DMS79 (cell line): ENCODE results near the gene VTA1.
"Not testable (repeated sequence)": the region's sequence is repeated elsewhere in the genome, so short reads cannot be mapped to it uniquely, and the experiment has no call there.

Experiments used
- DNase-seq: peaks from one replicate; lab custom pipeline; 2025; lab: John Stamatoyannopoulos, UW

The VTA1 gene

DNA sequence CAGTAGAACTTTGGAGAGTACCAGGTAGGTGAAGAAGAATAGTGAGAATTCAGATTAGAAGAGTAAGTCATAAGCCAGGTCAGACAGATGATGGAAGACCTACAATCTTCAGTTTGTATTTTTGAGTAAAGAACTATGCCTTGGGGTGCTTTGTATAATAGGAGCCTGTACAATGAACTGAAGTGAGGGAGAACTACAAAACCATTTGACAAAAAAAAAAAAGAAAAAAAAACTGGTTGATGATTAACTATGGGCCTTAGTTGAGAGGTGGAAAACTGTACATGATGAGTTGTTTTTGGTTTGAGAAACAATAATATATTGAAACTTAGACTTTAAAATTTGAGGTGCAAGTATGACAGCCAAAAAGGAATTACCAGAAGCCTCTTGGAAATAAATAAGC, 25.7 kb downstream of the VTA1 start:
- no peak for DNase-seq

DNA sequence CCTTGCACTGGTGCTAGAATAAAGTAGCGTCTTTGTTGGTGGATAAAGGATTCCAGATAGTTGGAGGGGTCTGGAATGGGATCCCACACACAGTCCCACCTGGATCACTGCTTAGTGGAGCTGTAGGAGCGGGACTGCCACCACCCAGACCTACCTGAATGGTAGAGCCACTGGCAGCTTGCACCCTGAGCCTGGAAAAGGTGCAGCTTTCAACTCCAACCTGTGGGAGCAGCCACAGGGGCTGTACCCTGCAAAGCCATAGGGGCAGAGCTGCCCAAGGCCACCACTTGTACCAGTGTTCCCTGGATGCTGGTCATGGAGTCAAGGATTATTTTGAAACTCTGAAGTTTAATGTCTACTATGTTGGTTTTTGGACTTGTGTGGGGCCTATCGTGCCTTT, 26.9 kb downstream of the VTA1 start:
- no peak for DNase-seq

DNA sequence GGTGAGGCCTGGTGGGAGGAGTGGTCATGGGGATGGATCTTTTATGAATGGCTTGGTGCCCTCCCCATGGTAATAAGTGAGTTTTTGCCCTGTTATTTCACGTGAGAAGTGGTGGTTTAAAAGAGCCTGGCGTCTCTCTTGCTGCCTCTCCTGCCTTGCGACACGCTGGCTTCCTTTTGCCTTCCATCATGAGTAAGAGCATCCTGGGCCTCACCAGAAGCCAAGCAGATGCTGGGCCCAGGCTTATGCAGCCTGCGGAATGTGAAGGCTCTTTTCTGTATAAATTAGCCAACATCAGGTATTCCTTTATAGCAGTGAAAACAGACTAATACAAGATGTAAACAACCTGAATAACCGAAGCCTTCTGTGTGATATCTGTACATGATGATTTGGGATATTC, 27.6 kb downstream of the VTA1 start:
- no peak for DNase-seq

DNA sequence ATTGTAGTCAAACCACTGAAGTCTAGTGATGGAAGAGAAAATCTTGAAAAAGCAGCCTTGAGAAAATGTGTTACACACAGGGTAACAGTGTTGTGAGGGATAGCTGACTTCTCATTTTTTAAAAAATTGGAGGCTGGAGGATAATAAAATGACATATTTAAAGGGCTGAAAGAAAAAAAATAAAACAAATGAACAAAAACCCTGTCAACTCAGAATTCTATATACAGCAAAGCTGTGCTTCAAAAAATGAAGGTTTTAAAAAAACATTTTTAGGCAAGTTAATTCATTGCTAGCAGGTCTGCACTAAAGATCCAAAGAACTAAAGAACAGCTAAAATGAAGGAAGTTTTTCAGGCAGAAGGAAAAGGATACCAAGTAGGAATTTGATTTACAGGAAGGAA, 31.1 kb downstream of the VTA1 start:
- no peak for DNase-seq

DNA sequence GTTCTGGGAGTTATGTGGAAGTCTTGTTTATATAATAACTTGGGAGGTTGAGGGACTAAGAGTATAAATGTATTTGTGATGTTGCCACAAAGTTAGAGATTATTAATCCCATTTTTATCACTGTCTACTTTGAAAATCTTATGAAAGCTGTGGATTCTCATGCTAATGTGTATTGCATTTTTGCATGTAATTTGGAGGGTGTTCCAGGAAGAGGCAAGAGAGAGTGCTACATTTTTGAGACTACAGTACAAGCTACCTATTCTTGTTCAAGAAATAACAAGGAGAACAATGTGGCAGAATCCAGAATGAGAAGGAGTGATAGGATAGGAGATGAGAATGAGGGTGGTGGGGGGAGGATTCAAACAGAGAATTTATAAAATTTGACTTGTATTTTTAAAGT, 34.9 kb downstream of the VTA1 start:
- no peak for DNase-seq

DNA sequence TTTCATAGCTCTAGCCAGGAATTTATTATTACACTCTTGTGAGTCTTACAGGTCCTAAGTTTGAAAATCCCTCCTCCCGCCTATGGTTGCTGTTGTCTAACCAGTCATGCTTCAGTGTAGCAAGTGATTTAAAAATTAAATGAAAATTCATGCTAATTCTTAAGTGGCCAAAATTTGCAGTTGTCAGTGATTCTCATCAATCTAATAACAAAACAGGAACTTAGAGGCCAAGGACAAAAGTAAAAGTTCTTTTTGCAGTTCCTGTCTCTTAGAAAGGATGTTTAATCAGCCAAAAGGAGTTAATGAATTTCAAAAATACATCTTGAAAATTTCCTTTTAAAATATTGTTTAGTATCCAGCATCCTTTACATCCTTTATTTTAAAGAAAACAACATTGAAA, 36.3 kb downstream of the VTA1 start:
- DNase-seq = no peak

DNA sequence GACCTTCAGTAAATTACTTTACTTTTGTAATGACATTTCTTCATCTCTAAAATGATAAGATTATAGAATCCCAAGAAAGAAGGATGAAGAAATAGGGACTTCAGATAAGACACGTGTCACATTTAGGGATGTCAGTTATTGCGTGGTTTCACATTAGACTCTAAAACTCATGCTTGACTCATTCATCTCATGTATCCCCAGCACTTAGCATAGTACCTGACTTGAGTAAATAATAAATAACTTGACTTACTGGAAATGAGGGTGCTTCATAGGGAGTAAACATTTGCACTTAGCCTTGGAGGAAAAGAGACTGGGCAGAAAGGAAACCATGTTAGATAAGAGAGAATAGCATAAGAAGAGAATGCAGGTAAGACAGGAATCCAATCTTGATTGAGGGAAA, 37.2 kb downstream of the VTA1 start:
- no peak for DNase-seq

DNA sequence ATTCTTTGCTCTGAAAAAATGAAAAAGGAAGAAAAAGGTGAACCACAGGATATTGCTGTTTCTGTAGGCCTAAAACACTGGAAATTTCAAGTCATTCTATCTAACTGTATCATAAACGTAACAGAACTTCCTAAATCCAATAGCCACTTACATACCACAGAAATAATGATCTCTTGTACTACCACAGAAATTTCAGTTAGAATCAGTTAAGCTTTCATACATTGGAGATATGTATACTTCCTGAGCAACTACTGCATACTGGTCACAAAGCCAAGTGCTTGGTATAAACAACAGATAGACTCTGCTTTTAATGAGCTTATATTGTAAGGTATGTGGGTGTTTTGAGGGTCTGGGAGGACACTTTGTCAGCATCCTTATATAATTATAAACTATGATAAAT, 38.6 kb downstream of the VTA1 start:
- no peak for DNase-seq

DNA sequence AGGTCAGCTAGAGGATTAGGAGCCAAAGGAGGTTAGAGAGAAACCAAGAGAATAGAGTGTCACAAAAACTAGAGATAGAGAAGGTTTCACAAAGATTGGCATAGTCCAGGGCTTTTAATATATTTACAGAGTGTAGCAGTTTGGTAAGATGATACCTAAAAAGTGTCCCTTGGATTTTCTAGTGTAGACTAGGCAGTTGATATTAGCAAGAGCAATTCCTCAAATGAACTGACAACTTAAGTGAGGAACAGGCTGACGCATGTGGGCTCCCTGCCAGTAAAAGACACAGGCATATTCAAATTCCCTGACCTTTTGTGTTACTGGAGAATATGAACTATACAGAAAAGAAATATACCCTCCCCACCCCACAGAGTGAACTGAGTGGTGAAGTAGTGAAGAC, 40.1 kb downstream of the VTA1 start:
- DNase-seq = no peak

DNA sequence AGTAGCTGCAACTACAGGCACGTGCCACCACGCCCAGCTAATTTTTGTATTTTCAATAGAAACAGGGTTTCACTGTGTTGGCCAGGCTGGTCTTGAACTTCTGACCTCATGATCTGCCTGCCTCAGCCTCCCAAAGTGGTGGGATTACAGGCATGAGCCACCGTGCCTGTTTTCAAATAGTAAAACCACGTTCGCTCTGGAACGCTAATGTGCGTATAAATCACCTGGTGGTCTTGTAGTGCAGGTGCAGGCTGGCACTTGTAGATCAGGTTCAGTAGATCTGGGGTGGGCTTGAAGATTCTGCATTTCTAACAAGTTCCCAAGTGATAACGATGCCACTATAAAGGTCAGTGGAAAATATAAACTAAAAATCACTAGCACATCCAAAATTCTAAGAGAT, 41.3 kb downstream of the VTA1 start:
- not testable (repeated sequence) for DNase-seq

DNA sequence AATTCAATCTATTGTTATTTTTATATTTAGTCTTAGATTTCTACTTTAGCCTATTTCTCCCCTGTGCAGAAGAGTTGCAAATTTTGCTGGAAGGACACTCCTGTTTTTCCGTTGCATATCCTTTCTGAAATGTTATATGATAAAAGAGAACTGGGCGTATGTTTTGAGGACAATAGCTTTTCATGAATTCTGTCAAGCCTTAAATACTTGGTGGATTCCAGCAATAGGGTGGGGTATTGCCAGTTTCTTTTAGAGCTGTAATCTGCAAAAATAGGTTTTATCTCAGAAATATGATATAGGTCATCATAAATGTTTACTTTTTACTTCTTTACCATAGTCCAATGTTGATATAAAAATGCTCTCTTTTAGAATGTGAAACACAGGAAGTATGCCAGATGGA, 42.0 kb downstream of the VTA1 start:
- DNase-seq = no peak

DNA sequence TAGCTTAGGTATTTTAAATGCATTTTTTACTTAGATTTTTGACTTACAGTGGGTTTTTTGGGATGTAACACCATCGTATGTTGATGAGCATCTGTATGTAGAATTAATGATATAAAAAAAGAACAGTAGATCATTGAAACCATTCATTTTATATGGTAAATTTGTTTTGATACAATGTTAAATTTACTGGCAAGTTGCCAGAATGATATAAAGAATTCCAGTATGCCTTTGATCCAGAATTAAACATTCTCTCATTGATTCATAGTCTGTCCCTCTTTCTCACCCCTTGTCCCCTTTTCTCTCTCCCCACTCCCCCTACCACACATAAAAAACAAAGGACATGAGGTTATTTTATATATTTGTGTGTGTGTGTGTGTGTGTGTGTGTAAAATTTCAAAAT, 45.3 kb downstream of the VTA1 start:
- DNase-seq = no peak

DNA sequence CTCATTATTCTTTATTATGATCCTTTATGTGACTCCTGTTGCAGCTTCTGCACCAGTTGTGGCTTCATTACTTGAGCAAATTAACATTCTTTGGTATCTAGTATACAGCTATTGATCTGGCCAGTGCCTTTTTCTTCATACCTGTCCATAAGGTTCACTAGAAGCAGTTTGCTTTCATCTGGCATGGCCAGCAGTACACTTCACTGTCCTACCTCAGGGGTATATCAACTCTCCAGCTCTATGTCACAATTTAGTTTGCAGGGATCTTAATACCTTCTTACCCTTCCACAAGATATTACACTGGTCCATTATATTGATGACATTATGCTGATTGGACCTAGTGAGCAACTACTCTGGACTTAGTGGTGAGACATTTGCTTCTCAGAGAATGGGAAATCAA, 46.6 kb downstream of the VTA1 start:
- DNase-seq = no peak

DNA sequence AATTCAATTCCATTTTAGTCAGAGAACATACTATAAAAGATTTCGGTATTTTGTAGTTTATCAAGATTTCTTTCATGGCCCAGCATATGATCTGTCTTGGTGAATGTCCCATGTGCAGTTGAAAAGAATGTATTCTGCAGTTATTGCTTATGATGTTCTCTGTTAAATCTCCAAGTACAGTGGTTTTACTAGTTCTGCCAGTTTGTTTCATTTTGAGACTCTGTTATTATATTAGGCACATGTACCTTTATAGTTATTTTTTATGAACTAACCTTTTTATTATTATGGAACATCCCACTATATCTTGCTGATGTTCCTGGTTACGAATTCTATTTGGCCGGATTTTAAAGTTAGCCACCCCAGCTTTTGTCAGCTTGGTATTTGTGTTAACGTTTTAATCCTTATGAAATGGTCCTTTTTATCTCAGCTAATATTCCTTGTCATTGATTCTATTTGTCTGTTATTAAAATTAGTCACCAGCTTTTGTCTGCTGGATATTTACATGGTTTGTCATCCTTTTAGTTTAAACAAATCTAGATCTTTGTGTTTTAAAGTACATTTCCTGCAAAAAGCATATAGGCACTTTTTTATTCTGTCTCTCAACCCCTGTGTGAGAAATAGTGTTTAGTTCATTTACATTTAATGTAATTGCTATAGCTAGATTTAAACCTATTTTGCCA, 48.9 kb downstream of the VTA1 start:
- DNase-seq = no peak

DNA sequence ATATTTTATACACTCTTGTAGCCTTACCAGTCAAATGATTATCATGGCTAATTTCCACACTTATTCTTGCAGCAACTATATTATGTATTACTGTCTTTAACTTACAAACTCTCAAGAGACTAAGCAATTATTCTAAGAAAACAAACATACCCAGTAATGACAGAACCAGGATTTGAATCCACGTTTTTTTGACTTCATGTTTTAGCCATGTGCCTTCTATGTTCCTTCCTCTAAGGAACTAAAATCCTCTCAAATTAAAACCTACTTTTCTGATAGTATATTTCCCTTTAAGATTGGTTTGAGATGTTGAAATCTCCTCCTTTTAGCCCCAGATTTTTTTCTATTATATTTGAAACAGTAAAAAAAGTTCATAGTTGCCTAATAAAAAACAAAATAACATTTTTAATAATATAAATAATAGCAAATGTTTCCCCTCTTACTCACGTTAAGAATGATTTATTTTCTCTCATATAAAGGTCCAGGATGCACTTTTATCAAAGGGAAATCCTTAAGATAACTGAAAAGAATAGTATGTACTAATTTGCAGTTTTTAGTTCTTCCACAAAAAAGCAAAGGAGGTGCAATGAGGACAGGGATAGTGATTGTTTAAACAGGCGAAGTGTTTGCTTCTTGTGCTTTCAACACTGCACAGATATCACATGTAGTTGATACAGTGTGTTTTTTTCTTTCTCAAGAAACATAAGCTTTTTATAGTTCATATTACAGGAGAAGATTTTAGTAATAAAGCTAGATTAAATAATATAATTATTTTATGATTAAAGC, 54.0 kb downstream of the VTA1 start:
- no peak for DNase-seq

DNA sequence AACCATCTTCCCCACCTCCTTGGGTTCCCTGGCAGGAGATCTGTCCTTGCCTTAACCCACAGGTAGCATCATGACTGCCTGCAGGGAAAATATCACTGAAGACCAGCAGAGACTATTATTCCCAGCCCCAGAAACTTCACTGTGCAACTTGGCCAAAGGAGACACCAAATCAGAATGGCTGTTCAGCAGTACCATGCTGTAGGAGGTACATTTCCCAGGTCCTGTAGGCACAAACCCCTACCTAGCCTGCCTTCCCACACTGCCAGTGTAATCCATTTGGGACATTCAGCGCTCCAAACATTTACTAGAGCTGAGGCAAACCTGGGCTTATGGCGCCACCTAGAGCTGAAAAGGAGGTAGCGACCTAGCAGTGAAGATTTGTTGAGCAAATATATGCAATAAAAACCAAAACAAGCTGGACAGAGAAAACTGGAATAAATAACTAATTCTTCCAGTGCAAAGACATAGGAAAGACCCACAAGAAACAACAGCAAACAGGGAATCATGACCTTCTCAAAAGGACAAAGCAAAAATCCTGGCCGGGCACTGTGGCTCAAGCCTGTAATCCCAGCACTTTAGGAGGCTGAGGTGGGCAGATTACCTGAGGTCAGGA, 60.3 kb downstream of the VTA1 start:
- DNase-seq = no peak

DNA sequence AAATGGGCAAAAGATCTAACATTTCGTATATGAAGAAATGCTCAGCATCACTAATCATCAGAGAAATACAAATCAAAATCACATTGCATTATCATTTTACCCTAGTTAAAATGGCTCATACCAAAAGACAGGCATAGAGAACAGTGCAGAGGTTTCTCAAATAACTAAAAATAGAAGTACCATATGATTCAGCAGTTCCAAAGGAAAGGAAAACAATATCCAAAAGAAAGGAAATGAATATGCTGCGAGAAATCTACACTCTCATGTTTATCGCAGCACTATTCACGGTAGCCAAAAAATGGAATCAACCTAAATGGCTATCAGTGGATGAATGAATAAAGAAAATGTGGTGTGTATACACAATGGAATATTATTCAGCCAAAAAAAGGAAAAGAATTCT, 63.5 kb downstream of the VTA1 start:
- DNase-seq = no peak

DNA sequence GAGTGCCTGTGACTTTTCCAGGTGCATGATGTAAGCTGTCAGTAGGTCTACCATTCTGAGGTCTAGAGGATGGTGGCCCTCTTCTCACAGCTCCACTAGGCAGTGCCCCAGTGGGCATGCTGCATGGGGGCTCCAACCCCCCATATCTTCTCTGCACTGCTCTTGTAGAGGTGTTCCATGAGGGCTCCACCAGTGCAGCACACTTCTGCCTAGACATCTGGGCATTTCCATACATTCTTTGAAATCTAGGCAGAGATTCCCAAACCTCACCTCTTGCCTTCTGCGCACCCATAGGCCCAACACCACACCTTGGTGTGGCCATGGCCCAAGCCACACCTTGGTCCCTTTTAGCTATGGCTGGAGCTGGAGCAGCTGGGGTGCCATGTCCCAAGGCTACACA, 66.3 kb downstream of the VTA1 start:
- DNase-seq = no peak

DNA sequence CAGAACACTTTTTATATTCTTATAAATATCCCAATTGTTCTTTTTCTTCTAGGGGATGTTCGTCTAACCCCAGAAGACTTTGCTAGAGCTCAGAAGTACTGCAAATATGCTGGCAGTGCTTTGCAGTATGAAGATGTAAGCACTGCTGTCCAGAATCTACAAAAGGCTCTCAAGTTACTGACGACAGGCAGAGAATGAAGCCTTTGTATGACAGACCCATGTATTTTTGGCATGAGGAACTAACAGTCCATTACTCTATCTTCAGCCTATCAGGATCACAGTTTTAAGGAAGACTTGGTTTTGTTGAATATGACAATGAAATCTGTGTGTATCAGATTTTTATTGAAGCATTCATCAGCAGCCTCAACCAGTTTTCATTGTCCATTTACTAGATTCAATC, 71.4 kb downstream of the VTA1 start:
- DNase-seq = no peak

DNA sequence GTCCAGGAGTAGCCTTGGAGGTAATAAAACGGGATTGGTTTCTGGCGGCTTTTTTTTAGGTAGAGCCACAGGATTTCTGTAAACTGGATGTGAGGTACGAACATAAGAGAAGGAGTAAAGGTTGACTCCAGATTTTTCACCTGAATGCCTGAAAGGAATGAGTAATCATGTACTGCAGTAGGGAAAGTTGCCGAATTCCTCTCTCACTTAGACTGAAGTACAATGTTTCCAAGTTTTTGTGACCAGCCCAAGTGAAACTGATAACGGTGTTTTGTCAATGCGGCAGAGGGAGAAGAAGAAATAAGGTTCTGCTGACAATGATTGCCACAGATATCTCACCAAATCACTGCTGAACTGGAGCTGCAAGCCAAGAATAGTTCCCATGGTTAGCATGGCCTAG, 75.0 kb downstream of the VTA1 start:
- no peak for DNase-seq

DNA sequence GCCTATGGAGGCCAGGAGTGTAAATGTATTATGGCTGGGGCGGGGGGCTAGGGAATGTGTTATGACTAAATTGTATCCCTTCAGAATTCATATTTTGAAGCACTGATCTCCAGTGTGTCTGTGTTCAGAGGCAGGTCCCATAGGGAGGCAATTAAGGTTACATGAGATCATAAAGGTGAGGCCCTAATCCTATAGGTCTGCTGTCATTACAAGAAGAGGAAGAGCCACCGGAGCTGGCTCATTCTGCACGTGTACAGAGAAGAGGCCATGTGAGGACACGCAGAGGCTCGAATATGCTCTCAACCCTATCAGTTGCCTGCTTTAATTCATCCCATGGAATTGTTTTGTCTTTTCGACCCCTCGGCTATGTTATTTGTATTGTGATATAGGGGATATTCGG, 76.9 kb downstream of the VTA1 start:
- DNase-seq = no peak

DNA sequence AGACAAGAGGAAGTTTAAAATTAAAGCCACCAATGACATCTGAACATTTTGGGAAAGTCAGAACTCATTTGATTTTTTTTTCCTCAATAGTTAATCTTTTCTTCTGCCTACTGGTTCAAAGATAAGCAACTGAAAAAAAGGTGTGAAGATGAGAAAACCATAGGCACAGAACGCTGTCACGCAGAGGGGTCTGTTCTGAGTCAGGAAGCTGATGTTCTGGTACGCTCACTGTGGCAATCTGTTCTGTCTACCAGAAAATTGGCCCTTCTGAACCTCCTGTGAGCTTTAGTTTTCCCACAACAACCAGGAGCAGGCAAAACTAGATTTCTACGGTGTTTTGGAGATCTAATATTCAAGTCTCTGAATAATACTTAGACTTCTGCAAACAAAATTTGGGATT, 78.1 kb downstream of the VTA1 start:
- no peak for DNase-seq

DNA sequence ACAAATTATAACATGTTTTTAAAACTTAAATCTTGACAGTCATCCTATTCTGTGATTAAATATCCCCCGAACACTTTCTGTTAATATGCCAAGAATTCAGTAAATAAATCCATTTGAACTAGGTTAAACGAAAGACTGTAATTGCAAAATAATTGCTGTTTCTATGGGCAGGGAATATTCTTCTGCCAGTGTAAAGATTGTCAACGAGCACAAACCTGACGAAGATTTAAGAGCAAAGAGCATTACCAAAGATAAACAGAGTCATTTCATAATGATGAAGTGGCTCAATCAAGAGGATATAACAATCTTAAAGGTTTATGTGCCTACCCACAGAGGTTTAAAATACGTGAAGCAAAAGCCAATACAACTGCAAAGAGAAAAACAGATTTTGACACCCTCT, 78.5 kb downstream of the VTA1 start:
- no peak for DNase-seq

DNA sequence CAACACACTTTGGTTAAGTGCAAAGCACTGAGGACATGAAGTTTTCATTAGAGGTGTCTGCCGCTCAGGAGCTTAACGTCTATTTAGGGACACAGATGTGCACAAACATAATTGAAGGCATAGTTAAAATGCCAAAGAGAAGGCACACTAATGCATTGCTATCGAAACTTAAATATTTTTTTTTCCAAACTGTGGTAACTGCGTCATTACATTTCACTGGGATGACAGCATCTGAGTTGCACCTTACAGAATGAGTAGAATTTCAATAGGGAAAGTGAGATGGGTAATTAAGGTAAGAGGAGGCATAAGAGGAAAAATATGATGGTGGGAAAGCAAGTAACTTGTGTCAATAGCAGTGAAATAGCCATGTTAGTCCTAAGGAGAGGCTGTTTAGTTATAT, 79.7 kb downstream of the VTA1 start:
- no peak for DNase-seq
